ENCODE data around the gene TNXB.
"Not testable (repeated sequence)": the region's sequence is repeated elsewhere in the genome, so short reads cannot be mapped to it uniquely, and the experiment has no call there.

TNXB gene

DNA sequence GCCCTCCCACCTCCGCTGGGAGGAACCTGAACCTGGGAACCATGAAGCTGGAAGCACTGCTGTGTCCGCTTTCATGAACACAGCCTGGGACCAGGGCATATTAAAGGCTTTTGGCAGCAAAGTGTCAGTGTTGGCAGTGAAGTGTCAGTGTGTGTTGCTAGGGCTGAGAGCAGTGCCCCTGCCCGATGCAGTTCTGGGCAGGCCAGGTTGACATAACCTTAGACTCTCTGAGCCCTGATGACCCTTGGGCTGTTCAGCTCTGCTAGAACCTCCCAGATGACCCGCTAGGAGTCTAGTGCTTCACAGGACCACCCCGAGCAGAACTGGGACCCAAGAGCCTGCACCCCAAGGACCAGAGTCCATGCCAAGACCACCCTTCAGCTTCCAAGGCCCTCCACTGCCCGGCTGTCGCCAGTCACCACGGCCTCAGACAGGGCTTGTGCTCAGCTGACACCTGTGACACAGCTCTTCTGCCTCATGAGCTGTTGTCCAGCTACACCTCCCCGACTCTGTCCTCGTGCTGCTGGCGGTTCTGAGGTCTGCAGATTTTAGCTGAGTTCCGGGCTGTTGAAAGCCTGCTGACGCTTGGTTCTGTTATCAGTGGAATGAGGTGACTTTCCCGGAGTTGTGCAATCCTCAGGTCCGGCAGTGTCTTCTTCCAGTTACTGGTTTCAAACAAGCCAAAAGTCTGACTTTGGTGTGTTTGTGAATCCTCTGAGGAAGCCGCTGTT lies 73.7 kb downstream of the TNXB start:
- not testable (repeated sequence) for DNase-seq

DNA sequence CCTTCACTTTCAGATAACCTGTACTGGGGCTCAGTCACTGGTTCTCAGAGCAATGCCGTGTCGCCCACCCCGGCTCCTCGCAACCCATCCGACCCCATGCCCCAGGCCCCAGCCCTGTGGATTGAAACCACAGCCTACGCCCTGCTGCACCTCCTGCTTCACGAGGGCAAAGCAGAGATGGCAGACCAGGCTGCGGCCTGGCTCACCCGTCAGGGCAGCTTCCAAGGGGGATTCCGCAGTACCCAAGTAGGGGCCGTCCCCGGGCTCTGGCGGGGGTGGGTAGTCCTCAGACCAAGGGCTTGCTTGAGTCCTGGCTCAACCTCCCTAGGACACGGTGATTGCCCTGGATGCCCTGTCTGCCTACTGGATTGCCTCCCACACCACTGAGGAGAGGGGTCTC lies 79.6 kb downstream of the TNXB start:
- not testable (repeated sequence) for DNase-seq

GRCh38 chr6:32028631-32029030 lies 80.5 kb downstream of the TNXB start:
- DNase-seq = not testable (repeated sequence)

DNA sequence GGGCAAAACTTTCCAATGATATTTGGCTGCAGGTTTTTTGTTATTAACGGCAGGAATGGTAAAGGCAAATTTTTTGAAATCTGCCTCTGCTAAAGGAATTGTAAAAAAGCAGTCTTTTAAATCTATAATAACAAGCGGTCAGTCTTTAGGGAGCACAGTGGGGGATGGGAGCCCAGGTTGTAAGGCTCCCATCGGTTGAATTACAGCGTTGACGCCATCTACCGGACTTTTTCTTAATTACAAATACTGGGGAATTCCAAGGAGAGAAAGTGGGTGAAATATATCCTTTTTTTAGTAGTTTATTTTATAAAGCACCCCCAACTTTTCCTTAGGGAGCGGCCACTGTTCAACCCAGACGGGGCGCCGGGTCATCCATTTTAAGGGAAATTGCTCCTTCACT lies 87.0 kb downstream of the TNXB start:
- not testable (repeated sequence) for DNase-seq

DNA sequence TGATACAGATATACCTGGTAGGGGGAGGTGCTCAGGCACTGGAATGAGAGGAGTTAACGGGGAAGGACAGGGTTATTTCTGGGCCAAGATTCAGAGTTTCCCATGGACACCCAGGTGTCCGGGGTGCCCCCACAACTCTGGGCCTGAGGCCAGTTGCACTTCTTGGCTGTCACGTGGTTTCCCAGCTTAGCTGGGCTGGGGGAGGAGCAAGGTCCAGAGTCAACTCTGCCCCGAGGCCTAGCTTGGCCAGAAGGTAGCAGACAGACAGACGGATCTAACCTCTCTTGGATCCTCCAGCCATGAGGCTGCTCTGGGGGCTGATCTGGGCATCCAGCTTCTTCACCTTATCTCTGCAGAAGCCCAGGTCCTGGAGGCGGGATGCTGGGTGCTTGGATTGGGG lies 94.6 kb downstream of the TNXB start, which contains the start of gene C4B:
C4B (plus strand) TSS at position 249 of the 400 bp plus-strand sequence; CDS start at position 300, 51 bp downstream.
- DNase-seq = not testable (repeated sequence)

- not testable (repeated sequence) for DNase-seq
Measured at GRCh38 chr6:32013738-32014137, 95.4 kb downstream of the TNXB start.

DNA sequence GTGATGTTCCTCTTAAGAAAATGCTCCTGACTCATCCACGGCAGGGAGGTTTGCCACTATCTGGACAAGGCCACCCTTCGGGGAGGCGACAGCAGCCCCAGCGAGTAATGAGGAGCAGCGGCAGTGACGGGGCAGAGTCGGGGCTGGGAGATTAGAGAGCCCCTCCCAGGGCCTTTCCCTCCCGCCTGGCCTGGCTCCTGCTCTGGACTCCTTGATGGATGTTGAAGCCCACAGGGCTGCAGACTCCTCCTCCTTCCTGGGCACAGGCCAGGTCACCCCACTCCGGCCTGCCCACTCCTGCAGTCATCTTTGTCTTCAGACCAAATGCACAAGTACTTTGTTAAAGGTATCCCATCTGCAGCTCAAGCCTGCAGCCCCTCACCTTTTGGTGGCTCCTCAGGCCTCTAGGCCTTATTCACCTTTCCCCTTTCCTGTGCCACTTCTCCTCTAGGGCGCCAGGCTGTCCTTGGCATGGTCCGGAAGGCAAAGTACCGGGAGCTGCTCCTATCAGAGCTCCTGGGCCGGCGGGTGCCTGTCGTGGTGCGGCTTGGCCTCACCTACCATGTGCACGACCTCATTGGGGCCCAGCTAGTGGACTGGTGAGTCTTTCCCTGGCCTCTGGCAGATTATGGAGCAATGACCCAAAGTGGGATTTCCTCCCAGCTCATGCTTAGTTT lies 96.1 kb downstream of the TNXB start:
- DNase-seq = not testable (repeated sequence)

- DNase-seq = not testable (repeated sequence)
Measured at GRCh38 chr6:32010856-32011530, 98.1 kb downstream of the TNXB start.

- not testable (repeated sequence) for DNase-seq
Measured at GRCh38 chr6:32009537-32009936, 99.6 kb downstream of the TNXB start.

DNA sequence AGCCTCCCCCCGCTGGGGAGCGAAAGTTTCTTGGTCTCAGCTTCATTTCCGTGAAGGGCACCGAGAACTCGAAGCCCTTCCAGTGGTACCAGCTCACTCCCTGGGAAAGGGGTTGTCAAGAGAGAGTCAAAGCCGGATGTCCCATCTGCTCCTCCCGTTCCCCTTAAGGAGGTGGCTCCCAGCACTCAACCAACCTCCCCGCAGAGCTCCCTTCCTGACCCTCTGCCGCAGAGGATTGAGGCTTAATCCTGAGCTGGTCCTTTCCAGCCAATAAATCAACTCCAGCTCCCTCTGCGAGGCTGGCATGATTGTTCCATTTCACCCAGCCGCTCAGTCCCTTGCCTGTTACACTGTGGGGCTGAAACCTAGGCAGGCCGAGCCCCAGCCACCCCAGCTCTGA lies 100.5 kb downstream of the TNXB start:
- peak; percentile 89 for DNase-seq

- not testable (repeated sequence) for DNase-seq
Measured at GRCh38 chr6:32008037-32008436, 101.1 kb downstream of the TNXB start.

GRCh38 chr6:32007086-32007485 lies 102.1 kb downstream of the TNXB start:
- not testable (repeated sequence) for DNase-seq

GRCh38 chr6:32005991-32006529 lies 103.1 kb downstream of the TNXB start:
- DNase-seq = not testable (repeated sequence)

GRCh38 chr6:32005538-32005880 lies 103.6 kb downstream of the TNXB start:
- DNase-seq = not testable (repeated sequence)

DNA sequence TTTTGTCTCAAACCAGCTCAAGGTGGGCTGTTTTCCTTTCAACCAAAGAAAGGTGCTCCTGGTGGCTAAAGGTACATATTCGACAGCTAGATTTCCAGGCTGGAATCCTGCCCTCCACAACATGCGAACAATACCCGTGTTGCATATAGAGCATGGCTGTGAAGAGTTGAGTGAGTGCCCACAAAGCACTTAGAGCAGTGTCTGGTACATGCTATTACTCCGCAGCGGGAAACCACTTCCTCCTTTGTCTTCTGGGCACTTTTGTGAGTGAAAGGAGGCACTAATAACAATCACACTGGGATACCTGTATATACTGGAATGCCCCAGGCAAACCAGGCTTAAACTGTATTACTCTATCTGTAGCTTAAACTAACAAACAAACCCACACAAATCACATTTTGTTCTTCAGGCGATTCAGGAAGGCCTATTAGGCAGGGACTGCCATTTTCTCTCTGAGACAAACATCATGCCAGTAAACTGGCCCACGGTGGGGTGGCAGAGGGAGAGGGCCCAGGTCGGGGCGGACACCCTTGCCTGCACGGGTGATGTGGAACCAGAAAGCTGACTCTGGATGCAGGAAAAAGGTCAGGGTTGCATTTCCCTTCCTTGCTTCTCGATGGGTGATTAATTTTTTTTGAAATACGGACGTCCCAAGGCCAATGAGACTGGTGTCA lies 104.1 kb downstream of the TNXB start:
- not testable (repeated sequence) for DNase-seq

- DNase-seq = not testable (repeated sequence)
Measured at GRCh38 chr6:32004393-32004792, 104.7 kb downstream of the TNXB start.

DNA sequence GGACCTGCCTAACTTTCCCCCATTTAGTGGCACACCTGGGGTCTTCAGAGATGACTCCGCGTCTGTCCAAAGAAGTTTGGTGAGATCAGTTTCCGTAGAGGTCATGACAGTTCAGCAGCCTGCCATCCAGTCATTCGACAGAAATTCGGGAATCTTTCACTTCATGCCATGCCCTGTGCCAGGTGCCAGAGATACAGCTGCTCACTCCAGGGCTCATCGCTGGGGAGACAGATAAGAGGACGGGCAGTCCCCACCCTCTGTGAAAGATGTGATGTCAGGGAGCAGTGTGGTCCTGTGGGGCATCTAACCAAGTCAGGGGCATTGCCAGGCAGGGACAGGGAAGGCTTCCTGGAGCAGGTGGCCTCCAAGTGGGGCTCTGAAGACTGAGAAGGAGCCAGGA lies 105.8 kb downstream of the TNXB start:
- DNase-seq = not testable (repeated sequence)

DNA sequence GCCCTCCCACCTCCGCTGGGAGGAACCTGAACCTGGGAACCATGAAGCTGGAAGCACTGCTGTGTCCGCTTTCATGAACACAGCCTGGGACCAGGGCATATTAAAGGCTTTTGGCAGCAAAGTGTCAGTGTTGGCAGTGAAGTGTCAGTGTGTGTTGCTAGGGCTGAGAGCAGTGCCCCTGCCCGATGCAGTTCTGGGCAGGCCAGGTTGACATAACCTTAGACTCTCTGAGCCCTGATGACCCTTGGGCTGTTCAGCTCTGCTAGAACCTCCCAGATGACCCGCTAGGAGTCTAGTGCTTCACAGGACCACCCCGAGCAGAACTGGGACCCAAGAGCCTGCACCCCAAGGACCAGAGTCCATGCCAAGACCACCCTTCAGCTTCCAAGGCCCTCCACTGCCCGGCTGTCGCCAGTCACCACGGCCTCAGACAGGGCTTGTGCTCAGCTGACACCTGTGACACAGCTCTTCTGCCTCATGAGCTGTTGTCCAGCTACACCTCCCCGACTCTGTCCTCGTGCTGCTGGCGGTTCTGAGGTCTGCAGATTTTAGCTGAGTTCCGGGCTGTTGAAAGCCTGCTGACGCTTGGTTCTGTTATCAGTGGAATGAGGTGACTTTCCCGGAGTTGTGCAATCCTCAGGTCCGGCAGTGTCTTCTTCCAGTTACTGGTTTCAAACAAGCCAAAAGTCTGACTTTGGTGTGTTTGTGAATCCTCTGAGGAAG lies 106.4 kb downstream of the TNXB start:
- DNase-seq = not testable (repeated sequence)

DNA sequence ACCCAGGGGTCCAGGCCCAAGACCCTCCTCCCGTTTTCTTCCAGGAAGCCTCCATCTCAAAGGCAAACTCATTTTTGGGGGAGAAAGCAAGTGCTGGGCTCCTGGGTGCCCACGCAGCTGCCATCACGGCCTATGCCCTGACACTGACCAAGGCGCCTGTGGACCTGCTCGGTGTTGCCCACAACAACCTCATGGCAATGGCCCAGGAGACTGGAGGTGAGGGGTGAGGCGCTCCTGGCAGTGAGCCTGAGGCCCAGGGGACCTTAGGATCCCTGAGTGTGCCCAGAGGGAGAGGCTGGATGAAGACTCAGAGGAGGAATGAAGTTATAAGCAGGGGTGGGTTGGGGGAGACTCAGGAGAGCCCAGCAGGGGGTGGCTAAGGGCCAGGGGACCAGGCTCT lies 112.8 kb downstream of the TNXB start:
- DNase-seq = not testable (repeated sequence)

DNA sequence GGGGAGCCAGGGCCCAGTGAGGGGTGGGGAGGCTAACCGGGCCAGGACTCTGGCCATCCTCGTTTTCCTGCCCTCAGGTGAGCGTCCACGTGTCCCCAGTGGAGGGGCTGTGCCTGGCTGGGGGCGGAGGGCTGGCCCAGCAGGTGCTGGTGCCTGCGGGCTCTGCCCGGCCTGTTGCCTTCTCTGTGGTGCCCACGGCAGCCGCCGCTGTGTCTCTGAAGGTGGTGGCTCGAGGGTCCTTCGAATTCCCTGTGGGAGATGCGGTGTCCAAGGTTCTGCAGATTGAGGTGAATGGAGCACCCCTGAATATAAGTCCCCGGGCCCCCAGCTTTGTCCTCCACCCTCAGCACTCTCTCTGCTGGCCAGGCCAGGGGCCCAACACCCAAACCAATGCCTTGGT lies 114.7 kb downstream of the TNXB start:
- DNase-seq = not testable (repeated sequence)

Measured in NCI-H82 (cell line).